Loucy (cell line): Measurements from ENCODE around the gene NES.

Source experiments
- H2AFZ ChIP-seq: fragments of 200-600 bp; sonication (generic); 2 replicates; pipeline ENCODE4 v1.6.0; 2016; ENCODE audit warnings: antibody characterized with exemption, mild to moderate bottlenecking, low read length, moderate library complexity
- H3F3A ChIP-seq: fragments of 200-600 bp; 2 replicates; pipeline ENCODE4 v1.6.0; 2016; ENCODE audit warnings: antibody characterized with exemption, low read depth, mild to moderate bottlenecking
- H3K27me3 ChIP-seq: fragments of 200-600 bp; sonication (generic); 2 replicates; pipeline ENCODE4 v1.6.1; 2014; ENCODE audit warnings: low read length, mild to moderate bottlenecking; ENCODE audit not compliant: insufficient read depth, poor library complexity, severe bottlenecking
- H3K36me3 ChIP-seq: fragments of 200-600 bp; sonication (generic); 2 replicates; pipeline ENCODE4 v1.6.1; 2016; ENCODE audit warnings: low read length; ENCODE audit not compliant: insufficient read depth
- H3K4me1 ChIP-seq: fragments of 200-600 bp; sonication (generic); 2 replicates; pipeline ENCODE4 v1.5.1; 2014; ENCODE audit warnings: low read length, mild to moderate bottlenecking; ENCODE audit not compliant: insufficient read depth, poor library complexity, severe bottlenecking
- H3K4me2 ChIP-seq: fragments of 200-600 bp; sonication (generic); 2 replicates; pipeline ENCODE4 v1.6.0; 2014; ENCODE audit warnings: antibody characterized with exemption, low read length, low read depth, mild to moderate bottlenecking; ENCODE audit not compliant: poor library complexity, severe bottlenecking
- H3K4me3 ChIP-seq: fragments of 200-600 bp; sonication (generic); 2 replicates; pipeline ENCODE4 v1.5.1; 2014; ENCODE audit warnings: low read length, mild to moderate bottlenecking, mixed read lengths; ENCODE audit not compliant: poor library complexity, severe bottlenecking
- H3K79me2 ChIP-seq: fragments of 200-600 bp; sonication (generic); 2 replicates; pipeline ENCODE4 v1.6.1; 2014; ENCODE audit warnings: low read length; ENCODE audit not compliant: insufficient read depth
- H3K9ac ChIP-seq: fragments of 200-600 bp; sonication (generic); 2 replicates; pipeline ENCODE4 v1.6.0; 2014; ENCODE audit warnings: mild to moderate bottlenecking, low read depth, low read length, moderate library complexity; ENCODE audit not compliant: poor library complexity, severe bottlenecking
- H3K9me2 ChIP-seq: fragments of 200-600 bp; sonication (generic); replicated peaks from 2 replicates; pipeline ENCODE4 v1.6.1; 2016; ENCODE audit warnings: low read depth, low read length, mixed read lengths
- H3K9me3 ChIP-seq: fragments of 200-600 bp; sonication (generic); 2 replicates; pipeline ENCODE4 v1.6.1; 2014; ENCODE audit warnings: mild to moderate bottlenecking, antibody characterized with exemption, low read length, low read depth; ENCODE audit not compliant: insufficient read depth
- H4K20me1 ChIP-seq: fragments of 200-600 bp; sonication (generic); 2 replicates; pipeline ENCODE4 v1.6.0; 2014; ENCODE audit warnings: antibody characterized with exemption, low read length, mild to moderate bottlenecking; ENCODE audit not compliant: insufficient read depth, poor library complexity, severe bottlenecking
- EZH2phosphoT487 ChIP-seq: fragments of 200-600 bp; IDR thresholded peaks from 2 replicates; pipeline ENCODE4 v1.6.1; 2018; ENCODE audit warnings: antibody characterized with exemption, mild to moderate bottlenecking, moderate library complexity, borderline replicate concordance
- TF ChIP-seq, protein P1 (sequence below): fragments of 200-600 bp; sonication (generic); conservative IDR thresholded peaks from 2 replicates; pipeline ENCODE4 v1.5.1; 2014; ENCODE audit warnings: mild to moderate bottlenecking, antibody characterized with exemption, low read length

Gene NES

GRCh38 chr1:156644146-156644545 lies 33.1 kb downstream of the NES start:
- H4K20me1 ChIP-seq: no peaks in the 10 kb centered on the region
- H3K27me3 ChIP-seq: no peaks in the 10 kb centered on the region
- no peaks in the 10 kb centered on the region for H3F3A ChIP-seq
- no peaks in the 10 kb centered on the region for H3K9me3 ChIP-seq
- H3K4me3 ChIP-seq: peak overlapping the region; percentile 7
- no peak for TF ChIP-seq EZH2phosphoT487
- TF ChIP-seq, protein P1, sequence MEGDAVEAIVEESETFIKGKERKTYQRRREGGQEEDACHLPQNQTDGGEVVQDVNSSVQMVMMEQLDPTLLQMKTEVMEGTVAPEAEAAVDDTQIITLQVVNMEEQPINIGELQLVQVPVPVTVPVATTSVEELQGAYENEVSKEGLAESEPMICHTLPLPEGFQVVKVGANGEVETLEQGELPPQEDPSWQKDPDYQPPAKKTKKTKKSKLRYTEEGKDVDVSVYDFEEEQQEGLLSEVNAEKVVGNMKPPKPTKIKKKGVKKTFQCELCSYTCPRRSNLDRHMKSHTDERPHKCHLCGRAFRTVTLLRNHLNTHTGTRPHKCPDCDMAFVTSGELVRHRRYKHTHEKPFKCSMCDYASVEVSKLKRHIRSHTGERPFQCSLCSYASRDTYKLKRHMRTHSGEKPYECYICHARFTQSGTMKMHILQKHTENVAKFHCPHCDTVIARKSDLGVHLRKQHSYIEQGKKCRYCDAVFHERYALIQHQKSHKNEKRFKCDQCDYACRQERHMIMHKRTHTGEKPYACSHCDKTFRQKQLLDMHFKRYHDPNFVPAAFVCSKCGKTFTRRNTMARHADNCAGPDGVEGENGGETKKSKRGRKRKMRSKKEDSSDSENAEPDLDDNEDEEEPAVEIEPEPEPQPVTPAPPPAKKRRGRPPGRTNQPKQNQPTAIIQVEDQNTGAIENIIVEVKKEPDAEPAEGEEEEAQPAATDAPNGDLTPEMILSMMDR: no peak
- no peak overlapping the region for H2AFZ ChIP-seq
- peak overlapping the region; percentile 42 for H3K9ac ChIP-seq
- H3K36me3 ChIP-seq: no peaks in the 10 kb centered on the region
- H3K9me2 ChIP-seq: no peaks in the 10 kb centered on the region
- peaks cover 18% of the 10 kb centered on the region for H3K4me1 ChIP-seq
- no peaks in the 10 kb centered on the region for H3K79me2 ChIP-seq
- peak overlapping the region; percentile 44 for H3K4me2 ChIP-seq

- H3K4me1 ChIP-seq: peaks cover 18% of the 10 kb centered on the region
- no peaks in the 10 kb centered on the region for H3K9me2 ChIP-seq
- H3K9me3 ChIP-seq: no peaks in the 10 kb centered on the region
- H3K27me3 ChIP-seq: no peaks in the 10 kb centered on the region
- H3K9ac ChIP-seq: peak overlapping the region; percentile 42
- peak overlapping the region; percentile 15 for H3K4me3 ChIP-seq
- TF ChIP-seq EZH2phosphoT487: no peak
- TF ChIP-seq, protein P1: no peak
- no peaks in the 10 kb centered on the region for H3F3A ChIP-seq
- H3K4me2 ChIP-seq: peak overlapping the region; percentile 44
- H3K79me2 ChIP-seq: no peaks in the 10 kb centered on the region
- H2AFZ ChIP-seq: peak overlapping the region; percentile 62
- no peaks in the 10 kb centered on the region for H4K20me1 ChIP-seq
- H3K36me3 ChIP-seq: no peaks in the 10 kb centered on the region
Measured at GRCh38 chr1:156643778-156644092, 33.5 kb downstream of the NES start.

DNA sequence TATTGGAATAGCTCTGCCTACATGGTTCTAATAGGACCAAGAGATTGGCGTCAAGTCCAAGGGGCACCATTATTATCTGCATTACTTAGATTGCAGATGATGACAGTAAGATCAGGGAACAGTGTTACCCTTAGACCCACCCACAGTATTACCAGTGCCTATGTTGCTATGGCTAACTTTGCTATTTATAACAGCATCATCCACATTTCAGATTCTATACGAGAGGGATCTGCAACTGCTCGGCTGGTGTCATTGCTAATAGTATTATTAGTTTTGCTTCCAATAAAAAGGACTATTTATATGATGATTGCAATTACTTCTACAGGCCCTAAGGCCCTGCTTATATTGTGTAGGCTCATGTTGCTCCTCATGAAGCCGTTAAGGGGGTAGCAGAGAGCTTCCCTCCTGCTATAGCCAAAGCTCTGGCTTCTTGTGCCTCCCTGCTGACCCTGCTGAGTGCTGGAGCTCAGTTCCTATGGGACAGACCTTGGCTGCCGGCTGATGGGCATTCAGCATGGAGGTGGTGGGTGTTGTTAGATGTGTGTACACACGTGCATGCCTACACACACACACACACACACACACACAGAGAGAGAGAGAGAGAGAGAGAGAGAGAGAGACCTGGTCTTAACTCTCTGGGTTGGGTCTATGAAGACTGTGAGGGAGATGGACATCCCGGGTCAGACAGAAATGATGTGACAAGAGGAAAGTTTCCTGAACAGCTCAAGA lies 34.0 kb downstream of the NES start:
- H3K9me3 ChIP-seq: no peaks in the 10 kb centered on the region
- peak overlapping the region; percentile 44 for H3K4me2 ChIP-seq
- H3K27me3 ChIP-seq: no peaks in the 10 kb centered on the region
- H2AFZ ChIP-seq: peak overlapping the region; percentile 62
- H3K36me3 ChIP-seq: no peaks in the 10 kb centered on the region
- no peaks in the 10 kb centered on the region for H3K79me2 ChIP-seq
- H3K4me1 ChIP-seq: peaks cover 18% of the 10 kb centered on the region
- peak overlapping the region; percentile 42 for H3K9ac ChIP-seq
- no peaks in the 10 kb centered on the region for H3F3A ChIP-seq
- no peaks in the 10 kb centered on the region for H4K20me1 ChIP-seq
- no peak for TF ChIP-seq EZH2phosphoT487
- TF ChIP-seq, protein P1: no peak
- H3K4me3 ChIP-seq: peak overlapping the region; percentile 15
- H3K9me2 ChIP-seq: no peaks in the 10 kb centered on the region
